A673 (cell line): ENCODE data around the gene C12orf50.

Source experiments
- CTCF ChIP-seq: fragments of 300-800, 200-600 bp; sonication (generic); conservative IDR thresholded peaks from 2 replicates; pipeline ENCODE4 v1.5.1; 2017; ENCODE audit warnings: low read depth, mild to moderate bottlenecking, antibody characterized with exemption, low read length, moderate library complexity, mixed read lengths
- EZH2 ChIP-seq: fragments of 200-600 bp; sonication (generic); IDR thresholded peaks from 2 replicates; pipeline ENCODE4 v1.6.1; 2017; ENCODE audit warnings: borderline replicate concordance, low read depth, mild to moderate bottlenecking, mixed read lengths, antibody characterized with exemption, low read length; ENCODE audit not compliant: poor library complexity, severe bottlenecking

- TF ChIP-seq CTCF = no peak
- TF ChIP-seq EZH2 = no peak
Measured at GRCh38 chr12:87933991-87934390, 95.2 kb downstream of the C12orf50 start.
